Kasumi-1 (cell line): Measurements from ENCODE around the gene GOSR2.
"Not testable (repeated sequence)": the region's sequence is repeated elsewhere in the genome, so short reads cannot be mapped to it uniquely, and the experiment has no call there.

ENCODE experiments used
- DNase-seq, 2 experiments: peaks; one replicate each; lab custom pipeline; 2025; lab: John Stamatoyannopoulos, UW

The GOSR2 gene

GRCh38 chr17:46930051-46930450 is 7.1 kb downstream of the GOSR2 start:
- no peak for DNase-seq

- DNase-seq: no peak
These were observed 8.6 kb downstream of the GOSR2 start for GRCh38 chr17:46931596-46931995.

DNA sequence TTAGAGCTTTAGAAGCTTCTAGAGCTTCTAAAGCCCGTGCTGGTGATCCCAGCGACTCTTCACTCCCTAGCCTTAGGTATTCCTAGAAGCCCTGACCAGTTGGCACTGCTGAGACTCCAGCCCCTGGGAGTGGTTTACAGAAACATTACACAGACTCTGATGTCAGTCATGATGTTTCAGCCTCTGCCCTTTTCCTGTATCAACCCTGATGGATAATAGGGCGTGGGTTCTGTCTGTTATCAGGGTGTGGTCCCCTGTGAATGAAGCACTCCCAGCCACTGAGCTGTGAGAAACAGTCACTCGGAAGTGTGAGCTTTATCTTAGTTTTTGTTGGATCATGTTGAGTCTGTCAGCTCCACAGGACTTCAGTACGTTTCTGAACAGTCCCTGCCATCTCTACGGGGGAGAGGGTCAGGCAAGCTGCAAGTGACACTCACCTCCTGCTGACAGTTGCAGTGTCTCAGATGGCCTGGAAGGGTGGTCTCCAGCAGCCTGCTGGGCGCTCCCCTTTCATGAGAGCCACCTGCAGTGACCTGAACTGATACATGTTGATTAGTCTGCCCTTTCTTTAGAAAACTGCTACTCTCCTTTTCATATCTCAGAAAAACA is 12.8 kb downstream of the GOSR2 start:
- DNase-seq: no peak

- peak; percentile 89 to 93 for DNase-seq
These were observed 17.9 kb downstream of the GOSR2 start for GRCh38 chr17:46940692-46941404.

DNA sequence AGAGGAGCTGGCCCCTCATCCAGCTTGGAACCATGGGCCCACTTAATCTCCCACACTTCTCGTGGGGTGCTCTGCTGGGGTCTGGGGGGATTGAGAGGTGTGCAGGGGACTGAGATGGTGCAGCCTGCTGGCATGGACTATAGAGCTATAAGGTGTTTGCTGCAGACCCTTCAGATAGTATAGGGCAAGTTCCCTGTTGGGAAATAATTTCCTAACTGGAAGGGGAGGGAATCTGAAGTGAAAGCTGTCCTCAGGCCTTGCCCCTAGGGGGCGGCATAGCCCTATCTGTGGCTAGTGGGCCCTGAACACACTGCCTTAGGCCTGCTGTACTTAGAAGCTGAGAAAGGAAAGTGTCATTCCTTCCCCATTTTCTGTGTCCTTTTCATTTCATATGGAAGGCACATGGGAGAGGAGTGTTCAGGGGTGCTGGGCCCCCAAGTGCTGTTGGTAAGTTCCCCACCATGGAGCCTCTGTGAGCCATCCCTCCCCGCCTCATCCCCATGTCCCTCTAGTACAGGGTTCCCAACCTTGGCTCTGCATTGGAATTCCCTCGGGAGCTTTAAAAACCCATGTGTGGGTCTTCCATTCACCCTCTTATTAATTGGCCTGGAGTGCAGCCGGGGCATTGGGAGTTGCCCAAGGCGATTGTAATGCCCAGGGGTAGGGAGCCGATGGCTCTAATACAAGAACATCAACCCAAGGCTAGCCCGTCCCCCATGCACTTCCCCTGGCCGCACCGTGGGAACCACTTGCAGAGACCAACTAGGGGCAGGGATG is 19.7 kb downstream of the GOSR2 start:
- DNase-seq: peak; percentile 61 to 87

DNA sequence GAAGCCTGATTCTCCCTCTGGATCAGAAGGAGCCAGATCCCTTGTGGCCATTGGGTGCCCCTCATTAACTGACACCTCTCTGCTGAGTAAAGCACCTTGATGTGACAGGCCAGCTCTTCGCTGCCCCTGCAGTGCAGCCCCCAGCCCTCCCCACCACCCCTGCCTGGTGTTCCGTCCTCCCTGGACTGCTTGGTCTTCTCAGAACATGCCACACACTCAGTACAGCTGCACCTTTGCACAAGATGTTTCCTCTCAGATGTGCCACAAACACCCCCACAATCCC is 20.2 kb downstream of the GOSR2 start:
- no peak for DNase-seq

DNA sequence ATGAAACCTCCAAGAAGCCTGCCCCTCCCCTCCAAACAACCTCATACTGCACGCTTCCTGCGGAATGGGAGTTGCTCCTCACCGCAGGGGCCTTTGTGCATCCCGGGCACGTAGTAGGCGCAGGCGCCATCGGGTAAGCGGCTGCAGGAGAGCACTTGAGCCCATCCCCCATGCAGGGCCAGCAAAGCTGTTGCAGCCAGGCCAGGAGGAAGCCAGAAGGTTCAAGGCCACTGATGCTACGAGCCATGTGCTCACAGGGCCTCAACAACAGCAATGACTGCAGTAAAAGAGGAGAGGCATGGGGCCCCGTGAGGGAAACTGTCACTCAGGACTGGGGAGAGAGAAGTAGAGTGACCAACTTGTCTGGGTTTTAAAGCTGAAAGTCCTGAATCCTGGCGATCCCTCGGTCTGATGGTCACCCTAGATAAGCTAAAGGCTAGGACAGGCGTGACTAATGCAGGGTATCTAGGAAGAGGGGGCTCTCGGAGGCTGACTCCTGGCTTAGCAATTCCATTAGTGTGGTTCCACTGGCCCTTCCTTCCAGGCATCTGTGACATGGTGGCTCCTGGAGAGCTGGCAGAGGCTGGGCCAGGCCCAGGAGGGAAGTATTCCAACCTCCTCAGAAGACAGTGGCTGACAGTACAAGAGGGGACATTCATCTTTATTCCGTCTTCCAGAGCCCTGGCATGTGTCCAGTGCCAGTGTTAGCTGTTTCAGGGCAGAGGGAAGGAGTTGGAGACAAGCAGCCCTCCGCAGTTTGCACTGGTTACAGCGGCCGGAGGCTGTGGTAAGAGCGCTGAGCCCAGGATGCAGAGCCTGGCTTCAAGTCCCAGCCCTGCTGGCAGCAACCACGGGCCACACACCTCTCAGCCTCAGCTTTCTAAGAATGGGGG is 20.8 kb downstream of the GOSR2 start:
- peak; percentile 65 to 69 for DNase-seq

GRCh38 chr17:46944931-46945330 is 22.0 kb downstream of the GOSR2 start:
- DNase-seq: no peak

GRCh38 chr17:46947216-46947615 is 24.3 kb downstream of the GOSR2 start:
- DNase-seq: no peak

GRCh38 chr17:46948544-46948943 is 25.6 kb downstream of the GOSR2 start:
- no peak for DNase-seq

DNA sequence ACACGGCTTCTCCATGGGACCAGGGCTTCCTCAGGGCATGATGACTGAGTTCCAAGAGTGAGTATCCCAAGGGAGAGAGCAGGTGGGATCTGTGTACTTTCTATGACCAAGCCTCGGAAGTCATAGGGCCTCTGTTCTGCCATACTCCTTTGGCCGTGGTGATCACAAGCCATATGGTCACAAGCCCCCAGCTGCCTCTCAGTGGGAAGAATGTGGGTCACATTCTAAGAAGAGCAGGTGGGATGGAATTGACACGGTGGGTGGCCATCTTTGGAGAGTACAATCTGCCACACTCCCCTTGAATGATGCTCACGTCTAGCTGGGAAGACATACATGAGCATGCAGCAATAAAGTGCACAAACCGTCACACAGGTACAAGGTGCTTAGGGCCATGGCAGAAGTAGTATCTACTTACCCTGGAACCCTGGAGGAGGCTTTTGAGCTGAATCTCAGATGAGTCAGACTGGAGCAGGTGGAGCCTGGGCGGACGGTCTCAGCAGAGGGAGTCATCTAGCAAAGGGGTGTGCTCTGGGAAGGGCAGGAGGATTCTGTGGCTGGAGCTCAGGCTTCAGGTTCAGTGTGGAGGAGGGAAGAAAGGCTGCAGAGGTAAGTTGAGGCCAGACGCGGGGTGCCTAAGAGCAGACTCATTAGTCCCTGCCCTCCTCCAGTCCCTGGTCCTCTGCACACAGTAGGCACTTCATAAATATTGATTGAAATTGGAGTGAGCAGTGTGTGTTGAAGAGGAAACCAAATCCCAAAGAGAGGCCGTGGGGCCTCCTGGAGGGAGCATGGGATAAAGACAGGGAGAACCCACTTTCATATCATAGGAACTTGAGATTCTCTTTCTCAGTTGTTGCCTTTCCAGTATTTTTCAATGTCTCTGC is 26.6 kb downstream of the GOSR2 start:
- no peak for DNase-seq

DNA sequence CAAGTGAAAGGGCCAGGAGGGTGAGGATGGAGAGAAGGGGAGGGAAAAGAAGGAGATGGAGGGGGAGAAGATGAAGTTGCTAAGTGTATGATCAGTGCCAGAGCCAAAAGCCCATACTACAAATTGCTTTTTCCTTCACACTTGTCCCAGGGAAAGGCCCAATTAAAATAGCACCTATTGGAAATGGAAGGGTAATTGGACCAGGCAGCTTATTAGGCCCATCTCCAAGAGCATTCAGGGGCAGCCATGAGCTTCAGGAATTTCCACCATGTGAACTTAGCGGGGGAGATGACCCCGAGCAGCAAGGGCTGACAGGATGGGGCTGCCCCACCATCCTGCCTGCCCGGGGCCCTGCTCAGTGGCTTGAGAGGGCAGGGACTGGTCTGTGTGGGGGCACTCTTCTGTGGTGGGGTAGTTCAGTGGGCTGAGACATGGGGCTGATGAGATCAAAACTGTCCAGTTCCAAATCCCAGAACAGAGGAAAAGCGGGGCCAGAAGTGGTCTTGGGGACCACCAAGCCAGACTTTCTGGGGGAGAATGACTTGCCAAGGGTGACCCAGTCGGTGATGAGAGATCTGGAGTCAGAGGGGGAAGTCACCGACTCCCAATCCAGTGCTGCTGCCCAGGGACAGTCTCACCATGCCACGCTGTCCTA is 27.5 kb downstream of the GOSR2 start:
- DNase-seq: no peak

GRCh38 chr17:46950997-46951621 is 28.1 kb downstream of the GOSR2 start:
- DNase-seq: no peak

GRCh38 chr17:46951706-46952105 is 28.7 kb downstream of the GOSR2 start:
- no peak for DNase-seq

- no peak for DNase-seq
These were observed 29.2 kb downstream of the GOSR2 start for GRCh38 chr17:46952115-46952514.

DNA sequence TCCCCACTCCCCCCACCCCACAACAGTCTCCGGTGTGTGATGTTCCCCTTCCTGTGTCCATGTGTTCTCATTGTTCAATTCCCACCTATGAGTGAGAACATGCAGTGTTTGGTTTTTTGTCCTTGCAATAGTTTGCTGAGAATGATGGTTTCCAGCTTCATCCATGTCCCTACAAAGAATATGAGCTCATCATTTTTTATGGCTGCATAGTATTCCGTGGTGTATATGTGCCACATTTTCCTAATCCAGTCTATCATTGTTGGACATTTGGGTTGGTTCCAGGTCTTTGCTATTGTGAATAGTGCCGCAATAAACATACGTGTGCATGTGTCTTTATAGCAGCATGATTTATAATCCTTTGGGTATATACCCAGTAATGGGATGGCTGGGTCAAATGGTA is 30.2 kb downstream of the GOSR2 start:
- DNase-seq: not testable (repeated sequence)

DNA sequence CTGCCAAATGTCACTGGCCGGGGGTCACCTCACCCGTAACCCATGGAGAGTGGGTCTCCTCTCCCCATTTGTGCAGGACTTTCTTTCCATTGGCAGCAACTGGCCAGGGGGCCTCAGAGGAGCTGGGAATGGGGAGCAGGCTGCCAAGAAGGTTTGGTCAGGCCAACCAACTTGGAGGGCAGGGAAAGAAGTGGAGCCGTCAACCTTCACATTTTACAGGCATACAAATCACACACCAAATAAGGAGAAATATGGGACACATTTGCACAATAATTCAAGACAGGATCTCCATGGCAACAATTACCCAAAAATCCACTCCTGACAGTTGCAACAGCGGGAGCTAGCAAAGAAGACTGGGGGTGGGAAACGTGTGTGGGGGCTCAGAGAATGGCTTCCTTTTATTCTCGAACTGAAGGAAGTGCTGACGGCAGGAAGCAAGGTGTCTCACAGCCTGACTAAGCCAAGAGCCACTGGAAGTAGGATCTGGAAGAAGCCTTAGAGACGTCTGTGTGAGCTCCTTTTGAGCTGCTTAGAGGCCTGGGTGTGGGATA is 35.2 kb downstream of the GOSR2 start:
- no peak for DNase-seq

DNA sequence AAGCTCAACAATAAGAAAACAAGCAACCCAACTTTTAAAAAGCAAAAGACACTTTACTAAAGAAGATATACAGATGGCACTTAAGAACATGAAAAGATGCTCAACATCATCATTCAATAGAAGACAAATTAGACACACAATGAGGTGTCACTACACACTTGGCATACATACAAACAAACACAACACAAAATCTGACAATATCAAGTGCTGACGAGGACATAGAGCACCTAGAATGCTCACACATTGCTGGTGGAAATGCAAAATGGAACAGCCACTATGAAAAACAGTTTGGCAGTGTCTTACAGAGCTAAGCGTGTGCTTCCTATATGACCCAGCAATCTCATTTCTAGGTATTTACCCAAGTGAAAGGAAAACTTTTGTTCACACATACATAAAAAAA is 37.2 kb downstream of the GOSR2 start:
- DNase-seq: no peak

DNA sequence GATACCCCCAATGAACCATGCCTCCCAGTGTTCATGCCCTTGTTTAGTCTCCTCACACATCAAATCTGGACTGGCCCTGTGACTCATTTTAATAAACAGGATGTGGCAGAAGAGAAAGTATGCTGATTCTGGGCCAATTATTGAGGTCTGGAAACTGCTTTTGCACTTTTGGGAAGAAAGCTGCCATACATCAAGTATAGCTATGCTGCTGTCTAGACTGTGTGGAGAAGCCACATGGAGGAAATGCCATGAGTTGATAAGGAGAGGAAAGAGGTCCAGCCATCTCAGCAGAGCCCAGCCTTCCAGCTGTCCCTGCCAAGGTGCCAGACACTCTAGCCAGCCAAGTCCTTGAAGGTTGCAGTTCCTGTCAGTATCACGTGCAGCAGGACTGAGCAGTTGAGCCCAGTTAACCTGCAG is 39.4 kb downstream of the GOSR2 start:
- DNase-seq: no peak

DNA sequence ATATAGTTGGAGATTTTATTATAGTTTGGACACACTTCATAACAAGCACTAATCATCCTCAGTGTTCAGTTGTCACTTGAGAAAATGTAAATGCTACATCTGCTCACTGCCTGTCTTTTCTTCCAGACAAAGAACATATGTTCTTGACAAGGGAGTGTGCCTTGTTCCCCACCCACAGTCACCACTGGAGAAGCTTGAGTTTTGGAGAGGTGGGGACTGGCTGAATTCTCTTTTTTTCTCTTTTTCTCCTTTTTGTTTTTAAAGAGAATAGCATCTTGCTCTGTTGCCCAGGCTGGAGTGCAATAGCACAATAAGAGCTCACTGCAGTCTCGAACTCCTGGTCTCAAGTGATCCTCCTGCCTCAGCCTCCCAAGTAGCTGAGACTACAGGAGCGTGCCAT is 40.6 kb downstream of the GOSR2 start:
- DNase-seq: no peak
